Astrocyte (in vitro differentiated cells and primary cell): ENCODE data around the gene ANAPC7. TPM values are rescaled to one million over a fixed set of nuclear protein-coding genes. Genes with fewer than 3 reads are reported as not detected.

ENCODE experiments used
- DNase-seq: peaks from one replicate; pipeline ENCODE4 v3.0.0-alpha.2; 2010; ENCODE audit warnings: low read depth
- FAIRE-seq: peaks from 2 replicates; lab custom pipeline; 2011; peaks lifted over from hg19 to GRCh38; lab: Jason Lieb, UNC
- H2AFZ ChIP-seq: 2 replicates; pipeline ENCODE4 v1.6.0; 2012; ENCODE audit warnings: low read depth, low read length, inconsistent platforms
- H3K27ac ChIP-seq: 2 replicates; pipeline ENCODE4 v1.5.1; 2011; ENCODE audit warnings: low read depth, low read length, inconsistent platforms
- H3K27me3 ChIP-seq: 2 replicates; pipeline ENCODE4 v1.6.0; 2011; ENCODE audit warnings: low read length, inconsistent platforms; ENCODE audit not compliant: insufficient read depth
- H3K36me3 ChIP-seq: 2 replicates; pipeline ENCODE4 v1.5.1; 2011; ENCODE audit warnings: low read length, inconsistent platforms; ENCODE audit not compliant: insufficient read depth
- H3K4me1 ChIP-seq: 2 replicates; pipeline ENCODE4 v1.5.1; 2011; ENCODE audit warnings: low read length, inconsistent platforms; ENCODE audit not compliant: insufficient read depth
- H3K4me2 ChIP-seq: 2 replicates; pipeline ENCODE4 v1.6.0; 2012; ENCODE audit warnings: low read length, inconsistent platforms
- H3K4me3 ChIP-seq: 2 replicates; pipeline ENCODE4 v1.5.1; 2011; ENCODE audit warnings: low read depth, mild to moderate bottlenecking, low read length, inconsistent platforms; ENCODE audit not compliant: insufficient read depth
- H3K79me2 ChIP-seq: 2 replicates; pipeline ENCODE4 v1.6.0; 2012; ENCODE audit warnings: mild to moderate bottlenecking, low read length, inconsistent platforms; ENCODE audit not compliant: insufficient read depth
- H3K9ac ChIP-seq: 2 replicates; pipeline ENCODE4 v1.6.0; 2012; ENCODE audit warnings: mild to moderate bottlenecking, low read length, inconsistent platforms
- H3K9me3 ChIP-seq: 2 replicates; pipeline ENCODE4 v1.5.1; 2012; ENCODE audit warnings: low read depth, mild to moderate bottlenecking, low read length, inconsistent platforms; ENCODE audit not compliant: insufficient read depth
- H4K20me1 ChIP-seq: 2 replicates; pipeline ENCODE4 v1.6.0; 2012; ENCODE audit warnings: low read length, inconsistent platforms; ENCODE audit not compliant: insufficient read depth
- H3K27ac Mint-ChIP-seq: one replicate; pipeline ENCODE4 v1.8.0; 2021; ENCODE audit warnings: mild to moderate bottlenecking, mixed read lengths; ENCODE audit not compliant: unreplicated experiment
- H3K27me3 Mint-ChIP-seq: one replicate; pipeline ENCODE4 v1.8.0; 2021; ENCODE audit warnings: low read depth, mixed read lengths; ENCODE audit not compliant: unreplicated experiment
- H3K36me3 Mint-ChIP-seq: one replicate; pipeline ENCODE4 v1.8.0; 2021; ENCODE audit warnings: low read depth, mixed read lengths; ENCODE audit not compliant: unreplicated experiment
- H3K4me1 Mint-ChIP-seq: one replicate; pipeline ENCODE4 v1.8.0; 2021; ENCODE audit warnings: low read depth, mixed read lengths; ENCODE audit not compliant: unreplicated experiment
- H3K4me3 Mint-ChIP-seq: one replicate; pipeline ENCODE4 v1.8.0; 2021; ENCODE audit warnings: mild to moderate bottlenecking, moderate library complexity, mixed read lengths; ENCODE audit not compliant: unreplicated experiment
- H3K9me3 Mint-ChIP-seq: one replicate; pipeline ENCODE4 v1.8.0; 2021; ENCODE audit warnings: mild to moderate bottlenecking, mixed read lengths; ENCODE audit not compliant: unreplicated experiment
- CTCF ChIP-seq: IDR thresholded peaks from 2 replicates; pipeline ENCODE4 v1.5.1; 2011; ENCODE audit warnings: low read depth, mild to moderate bottlenecking, inconsistent platforms, low read length, moderate library complexity; ENCODE audit not compliant: insufficient read depth
- EZH2 ChIP-seq: IDR thresholded peaks from 2 replicates; pipeline ENCODE4 v1.6.1; 2012; ENCODE audit warnings: mild to moderate bottlenecking, low read length, inconsistent platforms; ENCODE audit not compliant: insufficient read depth
- total RNA-seq: library from RNA; stranded (reverse); gene quantifications from 2 replicates; pipeline ENCODE4 v1.2.1, GENCODE V29; 2021

Gene ANAPC7
- total RNA-seq, 1 donor from 2014 or later: 50.7 TPM

GRCh38 chr12:110373962-110374611 lies 29.4 kb downstream of the ANAPC7 start:
- DNase-seq (no peak), FAIRE-seq (no peak)
- H4K20me1 ChIP-seq: peaks cover 21% of the 10 kb centered on the region
- no peak overlapping the region for H3K4me2 ChIP-seq
- H3K4me3 ChIP-seq: no peak overlapping the region
- Mint-ChIP-seq H3K27ac (no peak overlapping the region), H3K4me1 (no peaks in the 10 kb centered on the region), H3K9me3 (no peaks in the 10 kb centered on the region), H3K4me3 (no peak overlapping the region), H3K27me3 (no peaks in the 10 kb centered on the region), H3K36me3 (peaks cover 20% of the 10 kb centered on the region)
- TF ChIP-seq EZH2 (no peak), CTCF (no peak)
- H3K9ac ChIP-seq: no peak overlapping the region
- peaks cover 4% of the 10 kb centered on the region for H3K79me2 ChIP-seq
- no peak overlapping the region for H2AFZ ChIP-seq
- no peak overlapping the region for H3K27ac ChIP-seq
- no peaks in the 10 kb centered on the region for H3K9me3 ChIP-seq
- H3K27me3 ChIP-seq: no peaks in the 10 kb centered on the region
- H3K36me3 ChIP-seq: peaks cover 53% of the 10 kb centered on the region
- H3K4me1 ChIP-seq: no peaks in the 10 kb centered on the region

- Histone ChIP-seq H4K20me1 (peaks cover 18% of the 10 kb centered on the region), H2AFZ (no peak overlapping the region), H3K4me1 (no peaks in the 10 kb centered on the region), H3K27me3 (no peaks in the 10 kb centered on the region), H3K9ac (no peak overlapping the region), H3K79me2 (peaks cover 3% of the 10 kb centered on the region), H3K27ac (no peak overlapping the region), H3K9me3 (no peaks in the 10 kb centered on the region), H3K36me3 (peaks cover 49% of the 10 kb centered on the region), H3K4me3 (no peak overlapping the region), H3K4me2 (no peak overlapping the region)
- FAIRE-seq (no peak), DNase-seq (no peak)
- Mint-ChIP-seq H3K36me3 (peaks cover 20% of the 10 kb centered on the region), H3K9me3 (no peaks in the 10 kb centered on the region), H3K27ac (no peak overlapping the region), H3K27me3 (no peaks in the 10 kb centered on the region), H3K4me3 (no peak overlapping the region), H3K4me1 (no peaks in the 10 kb centered on the region)
- TF ChIP-seq EZH2: no peak
- TF ChIP-seq CTCF: no peak
Measured at GRCh38 chr12:110373425-110373824, 30.1 kb downstream of the ANAPC7 start.

DNA sequence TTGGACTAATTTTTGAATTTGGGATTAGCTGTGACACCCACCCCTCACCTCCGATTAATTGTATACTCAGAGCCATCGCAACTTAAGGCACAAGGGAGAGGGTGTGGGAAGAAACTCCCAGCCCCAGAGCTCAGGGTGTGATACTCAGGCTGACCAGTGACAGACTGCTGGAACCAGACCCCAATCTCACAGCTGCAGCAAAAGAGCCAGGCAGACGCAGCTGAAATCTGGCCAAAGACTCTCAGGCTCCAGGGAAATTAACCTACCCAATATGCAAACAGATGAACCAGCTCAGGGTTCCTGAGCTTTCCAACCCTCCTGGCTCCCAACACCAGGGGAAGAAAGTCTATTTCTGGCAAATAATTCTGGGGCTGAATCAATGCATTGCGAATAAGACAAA lies 30.5 kb downstream of the ANAPC7 start:
- no peak overlapping the region for H2AFZ ChIP-seq
- H3K9ac ChIP-seq: no peak overlapping the region
- no peak overlapping the region for H3K4me3 Mint-ChIP-seq
- H3K4me3 ChIP-seq: no peak overlapping the region
- H3K36me3 Mint-ChIP-seq: peaks cover 20% of the 10 kb centered on the region
- no peak overlapping the region for H3K4me2 ChIP-seq
- H3K4me1 ChIP-seq: no peaks in the 10 kb centered on the region
- DNase-seq: no peak
- H3K27me3 ChIP-seq: no peaks in the 10 kb centered on the region
- H3K27me3 Mint-ChIP-seq: no peaks in the 10 kb centered on the region
- no peaks in the 10 kb centered on the region for H3K4me1 Mint-ChIP-seq
- H3K36me3 ChIP-seq: peaks cover 46% of the 10 kb centered on the region
- no peak overlapping the region for H3K27ac ChIP-seq
- H3K9me3 ChIP-seq: no peaks in the 10 kb centered on the region
- H4K20me1 ChIP-seq: peaks cover 18% of the 10 kb centered on the region
- no peaks in the 10 kb centered on the region for H3K9me3 Mint-ChIP-seq
- TF ChIP-seq CTCF (no peak), EZH2 (no peak)
- no peak overlapping the region for H3K27ac Mint-ChIP-seq
- H3K79me2 ChIP-seq: peaks cover 3% of the 10 kb centered on the region
- FAIRE-seq: no peak
